K562 (cell line): ENCODE data around the gene CD74. TPM values are rescaled to one million over a fixed set of nuclear protein-coding genes. Genes with fewer than 3 reads are reported as not detected.

Source experiments
- BHLHE40 ChIP-seq: IDR thresholded peaks from 2 replicates; pipeline ENCODE4 v1.6.1; 2011; ENCODE audit warnings: low read length, improper control_type of control experiment
- BRF1 ChIP-seq: IDR thresholded peaks from 3 replicates; pipeline ENCODE4 v1.6.1; 2011; ENCODE audit warnings: borderline replicate concordance, mild to moderate bottlenecking; ENCODE audit not compliant: insufficient read length; ENCODE audit errors: extremely low read depth
- HCFC1 ChIP-seq: IDR thresholded peaks from 2 replicates; pipeline ENCODE4 v1.6.1; 2012; ENCODE audit warnings: low read depth, low read length, improper control_type of control experiment
- IFI16 ChIP-seq: fragments of 250-450 bp; sonication (Bioruptor Pico); IDR thresholded peaks from 2 replicates; pipeline ENCODE4 v2.1.2; 2022; ENCODE audit warnings: mild to moderate bottlenecking, inconsistent platforms
- REST ChIP-seq, 2 experiments: fragments of 450-650 bp; formaldehyde crosslinking in 1 of 2; IDR thresholded peaks; 2 replicates each; pipeline versions ENCODE4 v1.4.0 to v1.6.1; 2014 to 2020; ENCODE audit warnings: mild to moderate bottlenecking in 2 of 2, borderline replicate concordance in 1 of 2, low read depth in 1 of 2
- SMC3 ChIP-seq: conservative IDR thresholded peaks from 2 replicates; pipeline ENCODE4 v1.6.1; 2011; ENCODE audit warnings: low read depth, low read length, improper control_type of control experiment; ENCODE audit not compliant: insufficient read depth
- TEAD1 ChIP-seq, 2 experiments: fragments of 450-650 bp in 1 of 2; sonication (generic) in 1 of 2; formaldehyde crosslinking; IDR thresholded peaks; 2 replicates each; pipeline versions ENCODE4 v1.4.0 to v1.8.0; 2020 to 2022; ENCODE audit warnings: mild to moderate bottlenecking in 2 of 2, missing genetic modification reagents in 1 of 2
- XRCC3 ChIP-seq: fragments of 450-650 bp; IDR thresholded peaks from 2 replicates; pipeline ENCODE4 v1.6.1; 2017; ENCODE audit warnings: mild to moderate bottlenecking, moderate library complexity
- ZNF79 ChIP-seq: fragments of 250-450 bp; sonication (Bioruptor Pico); IDR thresholded peaks from 2 replicates; pipeline ENCODE4 v1.4.0; 2020; ENCODE audit warnings: low read depth, mild to moderate bottlenecking, moderate library complexity
- polyA plus RNA-seq, 8 experiments: library from polyadenylated mRNA; depleted of rRNA in 4 of 8; stranded (reverse) in 5 of 8; unstranded in 3 of 8; fragments of >200 nt; fragmentation: Nextera tagmentation in 2 of 8; fragmentation: Illumina TruSeq in 1 of 8; extraction: Ambion mirVana in 2 of 8; extraction: Trizol in 1 of 8; gene quantifications; 2 replicates each; pipeline versions ENCODE4 v1.2.1 to v1.2.3, GENCODE V29; 2011 to 2014; ENCODE audit warnings: inconsistent platforms in 1 of 8, missing spikeins in 1 of 8
- total RNA-seq, 7 experiments: library from RNA; depleted of rRNA in 6 of 7; stranded (reverse); fragments of >200 nt in 6 of 7; fragmentation: Illumina TruSeq in 2 of 7; extraction: Trizol in 2 of 7; gene quantifications; 2 replicates each; pipeline versions ENCODE4 v1.2.1 to v1.2.3, GENCODE V29; 2011 to 2021; ENCODE audit warnings: low replicate concordance in 1 of 7
- TF ChIP-seq, protein P1 (sequence below), 2 experiments: fragments of 450-650 bp; conservative IDR thresholded peaks; 2 replicates each; pipeline ENCODE4 v1.6.1; 2017; ENCODE audit warnings: mild to moderate bottlenecking in 2 of 2, moderate library complexity in 2 of 2
- TF ChIP-seq, protein P2 (sequence below): IDR thresholded peaks from 2 replicates; pipeline ENCODE4 v1.6.1; 2011; ENCODE audit warnings: borderline replicate concordance, low read depth, mild to moderate bottlenecking, moderate library complexity, low read length; ENCODE audit not compliant: insufficient read depth, poor library complexity, severe bottlenecking
- TF ChIP-seq, protein P3 (sequence below): fragments of 450-650 bp; IDR thresholded peaks from 2 replicates; pipeline ENCODE4 v1.6.1; 2016; ENCODE audit warnings: antibody characterized with exemption

CD74 gene
- total and polyA plus RNA-seq, 9 of the 15 experiments (the other 6 are each of a cell fraction or from before 2014, with no cell fraction given): 0.07 to 4.8 (median 0.32) TPM

DNA sequence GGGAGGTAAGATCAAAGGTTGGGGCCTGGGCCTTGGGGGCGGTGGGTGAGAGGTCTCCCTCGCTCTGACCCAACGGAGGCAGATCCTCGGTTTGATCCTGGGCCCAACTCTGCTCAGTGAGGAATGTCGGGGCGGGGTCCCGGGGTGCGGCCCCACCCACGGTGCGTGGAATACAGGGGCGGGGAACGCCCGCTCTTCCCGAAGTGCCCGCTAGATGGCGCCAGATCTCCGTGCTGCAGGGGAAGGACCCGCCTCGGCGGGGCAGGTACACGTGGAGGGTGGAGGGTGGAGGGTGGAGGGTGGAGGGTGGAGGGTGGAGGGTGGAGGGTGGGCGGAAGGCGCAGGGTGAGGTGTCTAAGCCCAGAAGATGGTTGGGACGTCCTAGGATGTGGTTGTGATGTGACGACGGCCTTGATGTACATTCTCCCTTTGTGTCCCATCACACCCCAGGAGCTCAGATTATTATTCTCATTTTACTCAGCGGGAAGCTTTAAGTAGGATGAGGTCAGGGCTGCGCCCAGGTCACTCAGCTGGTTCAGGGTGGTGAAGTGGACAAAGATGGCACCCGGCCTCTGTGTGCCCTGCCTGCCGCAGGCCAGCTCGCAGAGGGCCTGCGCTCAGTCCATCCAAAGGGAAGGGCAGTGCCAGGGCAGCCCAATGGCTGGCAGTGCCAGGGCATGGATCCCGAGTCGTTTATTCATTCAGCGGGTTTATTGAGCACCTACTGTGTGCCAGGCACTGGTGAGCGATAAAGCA lies 46.3 kb upstream of the CD74 start (continued):
- TF ChIP-seq REST (IDR thresholded peaks at IDR 0.05; ENCODE audit: borderline replicate concordance) (peak; percentile 55; the same call in 1 of the 2 replicates), REST (CRISPR knock-in tag; IDR thresholded peaks at IDR 0.05; ENCODE audit: low read depth) (no peak), ZNF79 (CRISPR knock-in tag) (no peak), SMC3 (peak; percentile 82), HCFC1 (0 out of 2 replicates have a peak, but pooled peaks have one; percentile 30), XRCC3 (no peak), BRF1 (no peak), TEAD1 (CRISPR knock-in tag; IDR thresholded peaks at IDR 0.05) (peak in 1 of 2 experiments; percentile 70; a peak in 1 of 4 replicates), IFI16 (CRISPR knock-in tag) (no peak), BHLHE40 (no peak)
- TF ChIP-seq, protein P1, sequence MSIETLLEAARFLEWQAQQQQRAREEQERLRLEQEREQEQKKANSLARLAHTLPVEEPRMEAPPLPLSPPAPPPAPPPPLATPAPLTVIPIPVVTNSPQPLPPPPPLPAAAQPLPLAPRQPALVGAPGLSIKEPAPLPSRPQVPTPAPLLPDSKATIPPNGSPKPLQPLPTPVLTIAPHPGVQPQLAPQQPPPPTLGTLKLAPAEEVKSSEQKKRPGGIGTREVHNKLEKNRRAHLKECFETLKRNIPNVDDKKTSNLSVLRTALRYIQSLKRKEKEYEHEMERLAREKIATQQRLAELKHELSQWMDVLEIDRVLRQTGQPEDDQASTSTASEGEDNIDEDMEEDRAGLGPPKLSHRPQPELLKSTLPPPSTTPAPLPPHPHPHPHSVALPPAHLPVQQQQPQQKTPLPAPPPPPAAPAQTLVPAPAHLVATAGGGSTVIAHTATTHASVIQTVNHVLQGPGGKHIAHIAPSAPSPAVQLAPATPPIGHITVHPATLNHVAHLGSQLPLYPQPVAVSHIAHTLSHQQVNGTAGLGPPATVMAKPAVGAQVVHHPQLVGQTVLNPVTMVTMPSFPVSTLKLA (conservative IDR thresholded peaks at IDR 0.05): peak; percentile 77 to 81
- TF ChIP-seq, protein P2, sequence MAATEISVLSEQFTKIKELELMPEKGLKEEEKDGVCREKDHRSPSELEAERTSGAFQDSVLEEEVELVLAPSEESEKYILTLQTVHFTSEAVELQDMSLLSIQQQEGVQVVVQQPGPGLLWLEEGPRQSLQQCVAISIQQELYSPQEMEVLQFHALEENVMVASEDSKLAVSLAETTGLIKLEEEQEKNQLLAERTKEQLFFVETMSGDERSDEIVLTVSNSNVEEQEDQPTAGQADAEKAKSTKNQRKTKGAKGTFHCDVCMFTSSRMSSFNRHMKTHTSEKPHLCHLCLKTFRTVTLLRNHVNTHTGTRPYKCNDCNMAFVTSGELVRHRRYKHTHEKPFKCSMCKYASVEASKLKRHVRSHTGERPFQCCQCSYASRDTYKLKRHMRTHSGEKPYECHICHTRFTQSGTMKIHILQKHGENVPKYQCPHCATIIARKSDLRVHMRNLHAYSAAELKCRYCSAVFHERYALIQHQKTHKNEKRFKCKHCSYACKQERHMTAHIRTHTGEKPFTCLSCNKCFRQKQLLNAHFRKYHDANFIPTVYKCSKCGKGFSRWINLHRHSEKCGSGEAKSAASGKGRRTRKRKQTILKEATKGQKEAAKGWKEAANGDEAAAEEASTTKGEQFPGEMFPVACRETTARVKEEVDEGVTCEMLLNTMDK: peak; percentile 35
- TF ChIP-seq, protein P3, sequence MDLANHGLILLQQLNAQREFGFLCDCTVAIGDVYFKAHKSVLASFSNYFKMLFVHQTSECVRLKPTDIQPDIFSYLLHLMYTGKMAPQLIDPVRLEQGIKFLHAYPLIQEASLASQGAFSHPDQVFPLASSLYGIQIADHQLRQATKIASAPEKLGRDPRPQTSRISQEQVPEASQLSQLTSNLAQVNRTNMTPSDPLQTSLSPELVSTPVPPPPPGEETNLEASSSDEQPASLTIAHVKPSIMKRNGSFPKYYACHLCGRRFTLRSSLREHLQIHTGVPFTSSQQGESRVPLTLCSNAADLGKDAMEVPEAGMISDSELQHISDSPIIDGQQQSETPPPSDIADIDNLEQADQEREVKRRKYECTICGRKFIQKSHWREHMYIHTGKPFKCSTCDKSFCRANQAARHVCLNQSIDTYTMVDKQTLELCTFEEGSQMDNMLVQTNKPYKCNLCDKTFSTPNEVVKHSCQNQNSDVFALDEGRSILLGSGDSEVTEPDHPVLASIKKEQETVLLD: peak; percentile 44; the same call in 1 of the 2 replicates
